HG03558 (cell line): ENCODE results near the gene BRSK2.

Experiments
- ATAC-seq: cut with Tn5 transposase; IDR thresholded peaks from one replicate; pipeline ENCODE4 v1.9.1; 2021; ENCODE audit warnings: moderate number of reproducible peaks; ENCODE audit not compliant: unreplicated experiment; ENCODE audit errors: extremely low read depth

Gene BRSK2

GRCh38 chr11:1447845-1448825, 58.4 kb downstream of the BRSK2 start:
- no peak for ATAC-seq

GRCh38 chr11:1448882-1449281, 59.1 kb downstream of the BRSK2 start:
- ATAC-seq, result no peak

- no peak for ATAC-seq
These were observed 59.9 kb downstream of the BRSK2 start for GRCh38 chr11:1449490-1450243.

DNA sequence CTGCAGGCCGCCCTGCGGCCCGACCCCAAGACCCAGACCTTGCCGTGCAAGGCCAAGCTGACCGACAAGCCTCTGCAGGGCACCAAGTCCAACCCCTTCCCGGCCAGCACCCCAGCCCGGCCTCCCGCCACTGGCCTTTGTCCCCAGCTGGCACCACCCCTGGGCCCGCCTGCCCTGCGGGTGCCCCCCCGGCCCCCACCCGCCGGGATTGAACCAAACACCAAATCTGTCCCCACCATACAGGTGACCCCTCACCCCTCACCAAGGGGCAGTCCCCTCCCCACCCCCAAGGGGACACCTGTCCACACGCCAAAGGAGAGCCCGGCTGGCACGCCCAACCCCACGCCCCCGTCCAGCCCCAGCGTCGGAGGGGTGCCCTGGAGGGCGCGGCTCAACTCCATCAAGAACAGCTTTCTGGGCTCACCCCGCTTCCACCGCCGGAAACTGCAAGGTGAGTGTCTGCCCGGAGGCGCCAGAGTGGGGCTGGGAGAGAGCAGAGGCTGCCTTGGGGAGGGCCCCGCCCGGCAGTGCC, 60.7 kb downstream of the BRSK2 start:
- ATAC-seq, result no peak

- no peak for ATAC-seq
These were observed 61.4 kb downstream of the BRSK2 start for GRCh38 chr11:1450949-1451710.

- no peak for ATAC-seq
These were observed 62.2 kb downstream of the BRSK2 start for GRCh38 chr11:1451781-1452470.

- ATAC-seq, result no peak
These were observed 63.0 kb downstream of the BRSK2 start for GRCh38 chr11:1452744-1453143.

- no peak for ATAC-seq
These were observed 63.9 kb downstream of the BRSK2 start for GRCh38 chr11:1453611-1454034.

GRCh38 chr11:1454576-1454975, 64.8 kb downstream of the BRSK2 start:
- no peak for ATAC-seq

DNA sequence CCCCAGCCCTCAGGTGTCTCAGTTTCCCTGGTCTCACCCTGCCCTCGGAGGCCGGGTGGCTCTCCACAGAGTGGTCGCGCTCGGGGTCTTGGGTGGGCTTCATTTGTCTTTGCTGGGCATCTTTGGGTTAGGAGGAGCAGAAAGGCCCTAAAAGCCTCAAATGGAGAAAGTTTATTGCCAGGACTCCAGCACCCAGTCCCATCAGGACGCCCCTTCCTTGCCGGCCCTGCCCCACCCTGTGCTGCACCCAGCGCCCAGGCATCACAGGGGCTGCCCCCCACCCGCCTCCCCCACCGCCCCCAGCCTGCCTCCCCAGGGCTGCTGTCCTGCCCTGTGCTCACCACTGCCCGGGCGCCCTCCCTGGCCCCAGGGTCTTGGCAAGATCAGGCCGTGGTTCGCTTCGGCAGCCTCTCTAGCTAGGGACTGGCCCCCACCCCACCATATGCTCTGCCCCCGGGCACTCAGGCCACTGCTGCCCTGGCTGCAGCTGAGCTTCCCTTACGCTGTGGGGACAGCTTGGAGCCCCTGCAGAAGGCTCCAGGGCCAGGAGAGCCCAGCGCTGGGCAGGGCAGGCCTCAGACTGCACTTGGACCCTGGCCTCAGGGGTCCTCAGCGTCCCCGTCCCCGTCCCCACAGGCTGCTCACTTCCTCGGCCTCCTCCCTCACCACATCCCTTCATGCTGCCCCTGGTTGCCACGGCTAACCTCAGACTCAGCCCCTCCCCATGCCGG, 65.5 kb downstream of the BRSK2 start:
- ATAC-seq, result no peak

DNA sequence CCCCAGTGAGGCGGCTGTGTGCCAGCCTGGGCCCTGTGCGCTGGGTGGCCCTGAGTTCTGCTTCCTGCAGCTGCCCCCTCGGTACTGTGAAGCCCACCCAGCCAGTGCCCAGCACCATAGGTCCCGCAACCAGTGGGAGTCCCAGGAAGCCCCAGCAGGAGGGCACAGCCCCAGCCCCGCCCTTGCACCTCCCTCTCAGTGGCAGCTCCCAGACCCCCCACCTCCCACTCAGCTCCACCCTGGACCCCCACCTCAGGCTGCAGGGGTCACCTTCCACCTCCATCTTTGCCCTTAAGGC, 66.0 kb downstream of the BRSK2 start:
- no peak for ATAC-seq

- ATAC-seq, result no peak
These were observed 66.4 kb downstream of the BRSK2 start for GRCh38 chr11:1456176-1456575.

DNA sequence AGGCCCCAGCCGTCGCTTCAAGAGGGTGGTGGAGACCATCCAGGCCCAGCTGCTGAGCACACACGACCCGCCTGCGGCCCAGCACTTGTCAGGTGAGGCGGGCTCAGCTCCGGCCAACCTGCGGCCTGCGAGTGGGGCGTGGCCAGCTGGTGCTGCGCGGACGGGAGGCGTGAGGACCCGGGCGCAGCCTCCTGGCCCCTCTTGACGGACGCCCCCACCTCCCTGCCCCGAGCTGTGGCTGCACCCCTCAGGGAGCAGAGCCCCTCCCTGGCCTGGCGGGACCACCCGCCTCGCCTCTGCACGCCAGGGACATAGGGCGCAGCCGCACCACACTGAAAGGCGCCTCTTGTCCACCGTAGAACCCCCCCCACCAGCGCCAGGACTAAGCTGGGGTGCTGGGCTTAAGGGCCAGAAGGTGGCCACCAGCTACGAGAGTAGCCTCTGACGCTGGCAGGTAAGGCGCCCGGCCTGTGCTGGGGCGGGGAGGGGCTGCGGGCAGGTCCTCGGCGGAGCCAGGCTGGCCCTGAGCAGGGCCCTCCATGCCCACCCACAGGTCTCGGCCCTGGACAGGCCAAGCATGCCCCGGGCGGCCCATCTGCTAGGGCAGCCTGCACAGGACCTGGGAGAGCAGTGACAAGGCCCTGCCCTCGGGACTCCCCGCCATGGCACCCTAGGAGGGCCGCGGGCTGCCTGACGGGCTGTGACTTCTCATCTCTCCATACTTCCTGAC, 67.0 kb downstream of the BRSK2 start:
- no peak for ATAC-seq

DNA sequence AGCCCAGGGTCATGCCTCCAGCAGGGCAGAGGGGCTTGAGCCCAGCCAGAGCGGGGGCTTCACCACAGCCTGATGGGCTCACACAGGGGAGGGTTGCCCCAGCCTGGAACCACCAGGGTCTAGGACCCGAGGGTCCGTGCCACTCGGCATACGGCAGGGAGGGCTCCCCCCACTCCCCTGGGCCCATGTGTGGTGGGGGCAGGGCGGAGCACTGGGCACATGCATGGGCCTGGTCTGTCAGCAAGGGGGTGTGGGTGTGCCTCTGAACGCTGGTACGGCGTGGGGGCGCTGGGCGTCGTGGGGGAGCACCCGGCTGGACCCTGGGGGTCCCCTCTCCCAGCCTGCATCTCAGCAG, 67.6 kb downstream of the BRSK2 start:
- no peak for ATAC-seq

GRCh38 chr11:1457856-1458255, 68.1 kb downstream of the BRSK2 start:
- no peak for ATAC-seq

- ATAC-seq, result no peak
These were observed 68.8 kb downstream of the BRSK2 start for GRCh38 chr11:1458340-1459218.

DNA sequence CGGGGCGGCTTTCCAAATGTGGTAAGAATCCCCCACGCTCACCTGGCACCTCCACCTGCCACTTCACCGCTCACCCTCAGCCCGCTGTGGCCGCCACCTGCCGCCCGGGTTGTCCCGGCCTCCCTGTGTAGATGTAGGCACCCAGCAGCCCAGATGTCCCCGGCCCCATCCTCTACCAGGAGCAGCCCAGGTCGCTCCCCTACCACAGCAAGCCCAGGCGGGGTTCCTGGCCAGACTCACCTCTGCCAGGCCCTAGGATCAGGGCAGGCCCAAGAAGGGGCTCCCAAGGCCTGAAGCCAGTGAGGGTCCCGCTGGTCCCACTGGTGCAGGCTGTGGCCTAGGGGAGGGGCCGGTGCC, 69.5 kb downstream of the BRSK2 start:
- no peak for ATAC-seq
